Ascending aorta (tissue), 2 donors: Measurements from ENCODE around the gene USPL1. TPM values are rescaled to one million over a fixed set of nuclear protein-coding genes. Genes with fewer than 3 reads are reported as not detected.

Source experiments
- DNase-seq, 2 donors: peaks; one replicate each; pipeline ENCODE4 v3.0.0-alpha.2; 2019; ENCODE audit warnings: low spot score in 2 of 2
- H3K27ac ChIP-seq, 2 donors: fragments of 200-600 bp; sonication (generic); one replicate each; pipeline ENCODE4 v1.5.1; 2016 to 2017; ENCODE audit warnings: mild to moderate bottlenecking in 1 of 2
- H3K27me3 ChIP-seq: fragments of 200-600 bp; sonication (generic); one replicate; pipeline ENCODE4 v1.5.1; 2017
- H3K36me3 ChIP-seq, 2 donors: fragments of 200-600 bp; sonication (generic); one replicate each; pipeline ENCODE4 v1.5.1; 2016
- H3K4me1 ChIP-seq, 2 donors: fragments of 200-600 bp; sonication (generic); one replicate each; pipeline ENCODE4 v1.5.1; 2016 to 2017; ENCODE audit warnings: mild to moderate bottlenecking in 1 of 2
- H3K4me3 ChIP-seq, 2 donors: fragments of 200-600 bp; sonication (generic); one replicate each; pipeline ENCODE4 v1.5.1; 2016 to 2017; ENCODE audit warnings: mild to moderate bottlenecking in 1 of 2
- H3K9me3 ChIP-seq, 2 donors: fragments of 200-600 bp; sonication (generic); one replicate each; pipeline ENCODE4 v1.5.1; 2016
- CTCF ChIP-seq, 3 experiments: fragments of 200-600 bp in 2 of 3; fragments of 450-650 bp in 1 of 3; sonication (generic) in 2 of 3; IDR thresholded peaks; one replicate each; pipeline ENCODE4 v1.5.1; 2016 to 2019; ENCODE audit warnings: antibody characterized with exemption in 3 of 3, mild to moderate bottlenecking in 1 of 3, moderate library complexity in 1 of 3
- intact Hi-C: fragments of 100-400 bp; cut with DNase I; formaldehyde crosslinking; loops from one replicate; pipeline ENCODE4 v1.15.1; 2023
- total RNA-seq: library from RNA; depleted of rRNA; stranded (reverse); fragments of >200 nt; gene quantifications from one replicate; pipeline ENCODE4 v1.1.0, GENCODE V29; 2016

The USPL1 gene
- total RNA-seq, 1 donor from 2014 or later: 4.0 TPM

GRCh38 chr13:30690282-30691188 lies 72.8 kb downstream of the USPL1 start:
- DNase-seq: peak; percentile 56 to 77
- H3K4me3 ChIP-seq: peak overlapping the region; percentile 32 to 68
- intact Hi-C loops: no loop called here
- H3K36me3 ChIP-seq: no peaks in the 10 kb centered on the region
- no peak for TF ChIP-seq CTCF (IDR thresholded peaks at IDR 0.05)
- H3K9me3 ChIP-seq: no peaks in the 10 kb centered on the region
- peak overlapping the region; percentile 31 to 55 for H3K27ac ChIP-seq
- peaks cover 0 to 3% of the 10 kb centered on the region in 2 donors for H3K4me1 ChIP-seq
- H3K27me3 ChIP-seq: no peaks in the 10 kb centered on the region

GRCh38 chr13:30692113-30692512 lies 74.4 kb downstream of the USPL1 start:
- intact Hi-C loops: no loop called here
- no peaks in the 10 kb centered on the region for H3K27me3 ChIP-seq
- no peaks in the 10 kb centered on the region for H3K36me3 ChIP-seq

GRCh38 chr13:30696278-30697176 lies 78.8 kb downstream of the USPL1 start:
- no peaks in the 10 kb centered on the region for H3K36me3 ChIP-seq
- TF ChIP-seq CTCF (IDR thresholded peaks at IDR 0.05): no peak
- intact Hi-C loops: no loop called here
- H3K9me3 ChIP-seq: no peaks in the 10 kb centered on the region
- DNase-seq: peak in 1 of 2 donors; percentile 73
- H3K27ac ChIP-seq: no peak overlapping the region
- H3K4me1 ChIP-seq: peaks cover 0 to 7% of the 10 kb centered on the region in 2 donors
- no peaks in the 10 kb centered on the region for H3K27me3 ChIP-seq
- H3K4me3 ChIP-seq: no peak overlapping the region

More at GRCh38 chr13:30692113-30692512, 74.4 kb downstream of the USPL1 start:
- Histone ChIP-seq H3K4me3 (no peak overlapping the region), H3K4me1 (peaks cover 0 to 3% of the 10 kb centered on the region in 2 donors), H3K27ac (no peak overlapping the region), H3K9me3 (no peaks in the 10 kb centered on the region)
- no peak for TF ChIP-seq CTCF (IDR thresholded peaks at IDR 0.05)
- DNase-seq: peak in 1 of 2 donors; percentile 2

GRCh38 chr13:30697177-30697953 lies 79.6 kb downstream of the USPL1 start:
- no peaks in the 10 kb centered on the region for H3K36me3 ChIP-seq
- peak overlapping the region in 1 of 2 donors; percentile 36 for H3K4me3 ChIP-seq
- H3K4me1 ChIP-seq: peaks cover 0 to 7% of the 10 kb centered on the region in 2 donors
- peak overlapping the region in 1 of 2 donors; percentile 16 for H3K27ac ChIP-seq
- DNase-seq: peak in 1 of 2 donors; percentile 40
- no peaks in the 10 kb centered on the region for H3K27me3 ChIP-seq
- no peak for TF ChIP-seq CTCF (IDR thresholded peaks at IDR 0.05)
- intact Hi-C loops: no loop called here
- H3K9me3 ChIP-seq: no peaks in the 10 kb centered on the region

GRCh38 chr13:30697996-30698401 lies 80.3 kb downstream of the USPL1 start:
- H3K27ac ChIP-seq: no peak overlapping the region
- H3K9me3 ChIP-seq: no peaks in the 10 kb centered on the region
- no peaks in the 10 kb centered on the region for H3K36me3 ChIP-seq
- no peak for TF ChIP-seq CTCF (IDR thresholded peaks at IDR 0.05)
- DNase-seq: peak in 1 of 2 donors; percentile 37
- H3K4me1 ChIP-seq: peaks cover 0 to 7% of the 10 kb centered on the region in 2 donors
- intact Hi-C loops: no loop called here
- no peaks in the 10 kb centered on the region for H3K27me3 ChIP-seq
- H3K4me3 ChIP-seq: peak overlapping the region in 1 of 2 donors; percentile 36
